HepG2 (cell line): Measurements from ENCODE around the gene RARG. TPM values are rescaled to one million over a fixed set of nuclear protein-coding genes. Genes with fewer than 3 reads are reported as not detected.

Experiments
- ATAD3A ChIP-seq: sonication (generic); formaldehyde crosslinking; IDR thresholded peaks from 2 replicates; pipeline ENCODE4 v1.4.0; 2020; ENCODE audit warnings: missing genetic modification reagents
- CBX5 ChIP-seq: sonication (generic); formaldehyde crosslinking; IDR thresholded peaks from 2 replicates; pipeline ENCODE4 v1.4.0; 2020; ENCODE audit warnings: missing genetic modification reagents, borderline replicate concordance
- FOSL1 ChIP-seq: sonication (generic); formaldehyde crosslinking; IDR thresholded peaks from 2 replicates; pipeline ENCODE4 v1.9.0; 2021; ENCODE audit warnings: missing genetic modification reagents, borderline replicate concordance
- GABPB1 ChIP-seq: IDR thresholded peaks from 2 replicates; pipeline ENCODE4 v1.6.1; 2016; ENCODE audit warnings: mild to moderate bottlenecking, missing genetic modification reagents, moderate library complexity, missing compliant biosample characterization
- KDM6A ChIP-seq: IDR thresholded peaks from 2 replicates; pipeline ENCODE4 v1.6.1; 2016; ENCODE audit warnings: low read depth
- NFE2 ChIP-seq: sonication (generic); formaldehyde crosslinking; IDR thresholded peaks from 2 replicates; pipeline ENCODE4 v1.4.0; 2020; ENCODE audit warnings: missing genetic modification reagents
- NFKBIZ ChIP-seq: IDR thresholded peaks from 2 replicates; pipeline ENCODE4 v1.6.1; 2018; ENCODE audit warnings: missing genetic modification reagents, missing compliant biosample characterization
- NR2F1 ChIP-seq, 2 experiments: fragments of 450-650 bp in 1 of 2; formaldehyde crosslinking in 1 of 2; IDR thresholded peaks; 2 replicates each; pipeline versions ENCODE4 v1.5.0 to v1.6.1; 2016 to 2020; ENCODE audit warnings: mild to moderate bottlenecking in 1 of 2, missing compliant biosample characterization in 1 of 2, missing genetic modification reagents in 1 of 2, moderate library complexity in 1 of 2
- PCBP1 ChIP-seq: fragments of 200-400 bp; formaldehyde crosslinking; IDR thresholded peaks from 2 replicates; pipeline ENCODE4 v1.6.1; 2017; ENCODE audit warnings: mild to moderate bottlenecking, low read depth, low read length, borderline replicate concordance
- PHF20 ChIP-seq: sonication (generic); formaldehyde crosslinking; IDR thresholded peaks from 2 replicates; pipeline ENCODE4 v1.5.0; 2020; ENCODE audit warnings: mild to moderate bottlenecking, missing genetic modification reagents
- ZNF441 ChIP-seq: sonication (generic); formaldehyde crosslinking; IDR thresholded peaks from 2 replicates; pipeline ENCODE4 v1.7.0; 2021; ENCODE audit warnings: missing genetic modification reagents, borderline replicate concordance
- ZNF589 ChIP-seq: sonication (generic); formaldehyde crosslinking; conservative IDR thresholded peaks from 2 replicates; pipeline ENCODE4 v1.8.0; 2022; ENCODE audit warnings: mild to moderate bottlenecking, moderate library complexity, missing genetic modification reagents
- ZNF615 ChIP-seq: sonication (generic); formaldehyde crosslinking; IDR thresholded peaks from 2 replicates; pipeline ENCODE4 v1.5.0; 2020; ENCODE audit warnings: mild to moderate bottlenecking, missing genetic modification reagents, borderline replicate concordance
- ZNF670 ChIP-seq: sonication (generic); formaldehyde crosslinking; IDR thresholded peaks from 2 replicates; pipeline ENCODE4 v1.8.0; 2022; ENCODE audit warnings: mild to moderate bottlenecking, missing genetic modification reagents, borderline replicate concordance
- polyA plus RNA-seq, 8 experiments: library from polyadenylated mRNA; depleted of rRNA in 3 of 8; stranded (reverse) in 7 of 8; unstranded in 1 of 8; fragments of >200 nt; fragmentation: Illumina TruSeq in 4 of 8; extraction: Trizol in 4 of 8; gene quantifications; 2 replicates each; pipeline versions ENCODE4 v1.2.1 to v1.2.3, GENCODE V29; 2011 to 2016; ENCODE audit warnings: low read depth in 4 of 8, missing spikeins in 1 of 8, mixed read lengths in 1 of 8; ENCODE audit not compliant: insufficient read depth in 1 of 8
- total RNA-seq, 5 experiments: library from RNA; depleted of rRNA; stranded (reverse); fragments of >200 nt; fragmentation: Illumina TruSeq; extraction: Trizol; gene quantifications; 2 replicates each; pipeline ENCODE4 v1.2.3, GENCODE V29; 2016; ENCODE audit warnings: low read depth in 1 of 5
- TF ChIP-seq, protein P1 (sequence below): sonication (generic); formaldehyde crosslinking; IDR thresholded peaks from 2 replicates; pipeline ENCODE4 v1.9.0; 2022; ENCODE audit warnings: low read depth, missing genetic modification reagents
- TF ChIP-seq, protein P2 (sequence below), 2 experiments: IDR thresholded peaks; 2 replicates each; pipeline ENCODE4 v1.6.1; 2011 to 2012; ENCODE audit warnings: low read length in 2 of 2, borderline replicate concordance in 1 of 2, low read depth in 1 of 2, mild to moderate bottlenecking in 1 of 2, moderate library complexity in 1 of 2
- TF ChIP-seq, protein P3 (sequence below): sonication (generic); formaldehyde crosslinking; IDR thresholded peaks from 2 replicates; pipeline ENCODE4 v1.4.0; 2020; ENCODE audit warnings: missing genetic modification reagents
- TF ChIP-seq, protein P4 (sequence below): sonication (generic); formaldehyde crosslinking; IDR thresholded peaks from 2 replicates; pipeline ENCODE4 v1.4.0; 2020; ENCODE audit warnings: missing genetic modification reagents, mild to moderate bottlenecking, borderline replicate concordance

RARG gene
- total and polyA plus RNA-seq, 2 of the 13 experiments (the other 11 are each of a cell fraction or from before 2014, with no cell fraction given): 0.77 to 1.5 TPM

DNA sequence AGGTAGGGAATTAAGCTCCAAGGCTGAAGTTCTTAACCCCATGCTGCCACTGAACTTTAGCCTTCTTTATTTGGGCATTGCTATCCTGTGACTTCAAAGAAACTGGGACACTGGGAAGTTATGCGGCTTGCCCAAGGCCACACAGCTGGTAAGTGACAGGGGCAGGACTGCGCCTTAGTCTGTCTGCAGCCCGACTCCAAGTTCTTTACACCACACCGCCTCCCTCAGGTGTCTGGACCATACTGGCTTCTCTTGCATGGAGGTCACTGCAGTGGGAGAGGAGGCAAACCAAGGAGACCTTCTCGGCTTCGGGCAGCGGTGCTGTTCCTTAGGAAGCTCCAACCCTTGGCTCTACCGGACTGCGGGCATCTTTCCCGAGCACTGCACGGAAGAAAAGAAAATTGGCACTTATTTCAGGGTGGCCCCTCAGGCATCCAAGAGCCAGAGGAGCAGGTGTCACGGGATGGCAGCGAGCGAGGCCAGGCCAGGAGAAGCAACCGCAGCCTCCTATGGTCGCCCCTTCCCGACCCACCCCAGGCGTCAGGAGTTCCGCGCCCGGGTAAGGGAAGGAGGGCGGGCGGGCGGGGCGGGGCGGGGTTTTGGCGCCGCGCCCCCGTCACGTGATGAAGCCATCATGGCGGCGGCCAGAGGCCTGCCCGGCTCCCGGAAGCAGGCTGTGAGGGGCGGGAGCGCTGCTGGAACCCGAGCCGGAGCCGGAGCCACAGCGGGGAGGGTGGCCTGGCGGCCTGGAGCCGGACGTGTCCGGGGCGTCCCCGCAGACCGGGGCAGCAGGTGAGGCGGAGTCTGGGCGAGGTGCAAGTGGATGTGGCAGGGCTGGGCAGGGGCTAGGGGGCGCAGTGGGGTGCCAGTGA is 19.7 kb upstream of the RARG start (continued):
- TF ChIP-seq, protein P1, sequence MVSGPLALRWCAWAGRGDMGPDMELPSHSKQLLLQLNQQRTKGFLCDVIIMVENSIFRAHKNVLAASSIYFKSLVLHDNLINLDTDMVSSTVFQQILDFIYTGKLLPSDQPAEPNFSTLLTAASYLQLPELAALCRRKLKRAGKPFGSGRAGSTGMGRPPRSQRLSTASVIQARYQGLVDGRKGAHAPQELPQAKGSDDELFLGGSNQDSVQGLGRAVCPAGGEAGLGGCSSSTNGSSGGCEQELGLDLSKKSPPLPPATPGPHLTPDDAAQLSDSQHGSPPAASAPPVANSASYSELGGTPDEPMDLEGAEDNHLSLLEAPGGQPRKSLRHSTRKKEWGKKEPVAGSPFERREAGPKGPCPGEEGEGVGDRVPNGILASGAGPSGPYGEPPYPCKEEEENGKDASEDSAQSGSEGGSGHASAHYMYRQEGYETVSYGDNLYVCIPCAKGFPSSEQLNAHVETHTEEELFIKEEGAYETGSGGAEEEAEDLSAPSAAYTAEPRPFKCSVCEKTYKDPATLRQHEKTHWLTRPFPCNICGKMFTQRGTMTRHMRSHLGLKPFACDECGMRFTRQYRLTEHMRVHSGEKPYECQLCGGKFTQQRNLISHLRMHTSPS (CRISPR knock-in tag): no peak
- TF ChIP-seq, protein P2, sequence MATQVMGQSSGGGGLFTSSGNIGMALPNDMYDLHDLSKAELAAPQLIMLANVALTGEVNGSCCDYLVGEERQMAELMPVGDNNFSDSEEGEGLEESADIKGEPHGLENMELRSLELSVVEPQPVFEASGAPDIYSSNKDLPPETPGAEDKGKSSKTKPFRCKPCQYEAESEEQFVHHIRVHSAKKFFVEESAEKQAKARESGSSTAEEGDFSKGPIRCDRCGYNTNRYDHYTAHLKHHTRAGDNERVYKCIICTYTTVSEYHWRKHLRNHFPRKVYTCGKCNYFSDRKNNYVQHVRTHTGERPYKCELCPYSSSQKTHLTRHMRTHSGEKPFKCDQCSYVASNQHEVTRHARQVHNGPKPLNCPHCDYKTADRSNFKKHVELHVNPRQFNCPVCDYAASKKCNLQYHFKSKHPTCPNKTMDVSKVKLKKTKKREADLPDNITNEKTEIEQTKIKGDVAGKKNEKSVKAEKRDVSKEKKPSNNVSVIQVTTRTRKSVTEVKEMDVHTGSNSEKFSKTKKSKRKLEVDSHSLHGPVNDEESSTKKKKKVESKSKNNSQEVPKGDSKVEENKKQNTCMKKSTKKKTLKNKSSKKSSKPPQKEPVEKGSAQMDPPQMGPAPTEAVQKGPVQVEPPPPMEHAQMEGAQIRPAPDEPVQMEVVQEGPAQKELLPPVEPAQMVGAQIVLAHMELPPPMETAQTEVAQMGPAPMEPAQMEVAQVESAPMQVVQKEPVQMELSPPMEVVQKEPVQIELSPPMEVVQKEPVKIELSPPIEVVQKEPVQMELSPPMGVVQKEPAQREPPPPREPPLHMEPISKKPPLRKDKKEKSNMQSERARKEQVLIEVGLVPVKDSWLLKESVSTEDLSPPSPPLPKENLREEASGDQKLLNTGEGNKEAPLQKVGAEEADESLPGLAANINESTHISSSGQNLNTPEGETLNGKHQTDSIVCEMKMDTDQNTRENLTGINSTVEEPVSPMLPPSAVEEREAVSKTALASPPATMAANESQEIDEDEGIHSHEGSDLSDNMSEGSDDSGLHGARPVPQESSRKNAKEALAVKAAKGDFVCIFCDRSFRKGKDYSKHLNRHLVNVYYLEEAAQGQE (IDR thresholded peaks at IDR 0.05; ENCODE audit: borderline replicate concordance in 1 of 2, low read depth in 1 of 2, low read length in 2 of 2): no peak
- TF ChIP-seq, protein P3, sequence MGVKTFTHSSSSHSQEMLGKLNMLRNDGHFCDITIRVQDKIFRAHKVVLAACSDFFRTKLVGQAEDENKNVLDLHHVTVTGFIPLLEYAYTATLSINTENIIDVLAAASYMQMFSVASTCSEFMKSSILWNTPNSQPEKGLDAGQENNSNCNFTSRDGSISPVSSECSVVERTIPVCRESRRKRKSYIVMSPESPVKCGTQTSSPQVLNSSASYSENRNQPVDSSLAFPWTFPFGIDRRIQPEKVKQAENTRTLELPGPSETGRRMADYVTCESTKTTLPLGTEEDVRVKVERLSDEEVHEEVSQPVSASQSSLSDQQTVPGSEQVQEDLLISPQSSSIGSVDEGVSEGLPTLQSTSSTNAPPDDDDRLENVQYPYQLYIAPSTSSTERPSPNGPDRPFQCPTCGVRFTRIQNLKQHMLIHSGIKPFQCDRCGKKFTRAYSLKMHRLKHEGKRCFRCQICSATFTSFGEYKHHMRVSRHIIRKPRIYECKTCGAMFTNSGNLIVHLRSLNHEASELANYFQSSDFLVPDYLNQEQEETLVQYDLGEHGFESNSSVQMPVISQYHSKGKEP: no peak
- 0 out of 2 replicates have a peak, but pooled peaks have one; percentile 20 for TF ChIP-seq ZNF589 (CRISPR knock-in tag)
- TF ChIP-seq, protein P4, sequence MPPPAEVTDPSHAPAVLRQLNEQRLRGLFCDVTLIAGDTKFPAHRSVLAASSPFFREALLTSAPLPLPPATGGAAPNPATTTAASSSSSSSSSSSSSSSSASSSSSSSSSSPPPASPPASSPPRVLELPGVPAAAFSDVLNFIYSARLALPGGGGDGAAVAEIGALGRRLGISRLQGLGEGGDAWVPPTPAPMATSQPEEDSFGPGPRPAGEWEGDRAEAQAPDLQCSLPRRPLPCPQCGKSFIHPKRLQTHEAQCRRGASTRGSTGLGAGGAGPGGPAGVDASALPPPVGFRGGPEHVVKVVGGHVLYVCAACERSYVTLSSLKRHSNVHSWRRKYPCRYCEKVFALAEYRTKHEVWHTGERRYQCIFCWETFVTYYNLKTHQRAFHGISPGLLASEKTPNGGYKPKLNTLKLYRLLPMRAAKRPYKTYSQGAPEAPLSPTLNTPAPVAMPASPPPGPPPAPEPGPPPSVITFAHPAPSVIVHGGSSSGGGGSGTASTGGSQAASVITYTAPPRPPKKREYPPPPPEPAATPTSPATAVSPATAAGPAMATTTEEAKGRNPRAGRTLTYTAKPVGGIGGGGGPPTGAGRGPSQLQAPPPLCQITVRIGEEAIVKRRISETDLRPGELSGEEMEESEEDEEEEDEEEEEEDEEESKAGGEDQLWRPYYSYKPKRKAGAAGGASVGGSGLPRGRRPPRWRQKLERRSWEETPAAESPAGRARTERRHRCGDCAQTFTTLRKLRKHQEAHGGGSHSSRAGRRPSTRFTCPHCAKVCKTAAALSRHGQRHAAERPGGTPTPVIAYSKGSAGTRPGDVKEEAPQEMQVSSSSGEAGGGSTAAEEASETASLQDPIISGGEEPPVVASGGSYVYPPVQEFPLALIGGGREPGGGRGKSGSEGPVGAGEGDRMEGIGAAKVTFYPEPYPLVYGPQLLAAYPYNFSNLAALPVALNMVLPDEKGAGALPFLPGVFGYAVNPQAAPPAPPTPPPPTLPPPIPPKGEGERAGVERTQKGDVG (CRISPR knock-in tag): 0 out of 2 replicates have a peak, but pooled peaks have one; percentile 49
- peak; percentile 97 for TF ChIP-seq PHF20 (CRISPR knock-in tag)
- TF ChIP-seq KDM6A: peak; percentile 21; the same call in 1 of the 2 replicates
- TF ChIP-seq NR2F1 (CRISPR knock-in tag; IDR thresholded peaks at IDR 0.05): no peak
- no peak for TF ChIP-seq PCBP1
- TF ChIP-seq CBX5 (CRISPR knock-in tag): no peak
- no peak for TF ChIP-seq ZNF615 (CRISPR knock-in tag)
- no peak for TF ChIP-seq NFKBIZ (CRISPR knock-in tag)
- TF ChIP-seq NFE2 (CRISPR knock-in tag): no peak
- no peak for TF ChIP-seq FOSL1
- TF ChIP-seq GABPB1 (CRISPR knock-in tag): peak; percentile 90
- TF ChIP-seq ZNF670 (CRISPR knock-in tag): no peak
- TF ChIP-seq ATAD3A (CRISPR knock-in tag): no peak
- no peak for TF ChIP-seq ZNF441 (CRISPR knock-in tag)
